Measurements from ENCODE around the gene KATNAL1.

KATNAL1 gene

GRCh38 chr13:30307194-30307970, at the start of gene KATNAL1:
Gene KATNAL1 (minus strand): TSS chr13:30307551. CDS start chr13:30283777, 23,774 bp downstream.
- DNase-seq (ENCODE audit: low read depth in 2 of 2) = peak; percentile 29 to 33

DNA sequence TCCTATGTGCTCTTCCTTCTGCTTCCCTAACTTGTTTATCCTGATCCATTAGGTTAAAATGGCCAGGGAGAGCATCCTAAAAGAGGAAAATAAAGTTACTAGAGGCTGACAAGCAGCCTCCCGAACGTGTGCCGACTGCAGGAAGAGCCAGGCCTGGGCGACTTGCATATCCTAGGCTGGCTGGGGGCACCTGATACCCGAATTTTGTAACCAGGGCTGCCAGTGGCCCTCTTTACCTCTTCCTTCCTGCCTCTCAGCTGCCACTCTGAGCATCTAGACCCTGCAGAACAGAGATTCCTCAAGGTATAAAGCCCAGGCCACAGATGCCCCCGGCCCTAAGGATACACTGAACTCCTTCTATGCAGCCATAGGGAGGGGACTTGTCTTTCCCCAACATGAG, 48.5 kb upstream of the KATNAL1 start:
- DNase-seq (ENCODE audit: low read depth in 2 of 2) = no peak

GRCh38 chr13:30355384-30355699, 48.0 kb upstream of the KATNAL1 start:
- DNase-seq (ENCODE audit: low read depth in 2 of 2) = no peak

GRCh38 chr13:30354493-30355383, 47.4 kb upstream of the KATNAL1 start:
- no peak for DNase-seq (ENCODE audit: low read depth in 2 of 2)

- no peak for DNase-seq (ENCODE audit: low read depth in 2 of 2)
Observed at GRCh38 chr13:30353471-30354215, 46.3 kb upstream of the KATNAL1 start.

- no peak for DNase-seq (ENCODE audit: low read depth in 2 of 2)
Observed at GRCh38 chr13:30353060-30353459, 45.7 kb upstream of the KATNAL1 start.

DNA sequence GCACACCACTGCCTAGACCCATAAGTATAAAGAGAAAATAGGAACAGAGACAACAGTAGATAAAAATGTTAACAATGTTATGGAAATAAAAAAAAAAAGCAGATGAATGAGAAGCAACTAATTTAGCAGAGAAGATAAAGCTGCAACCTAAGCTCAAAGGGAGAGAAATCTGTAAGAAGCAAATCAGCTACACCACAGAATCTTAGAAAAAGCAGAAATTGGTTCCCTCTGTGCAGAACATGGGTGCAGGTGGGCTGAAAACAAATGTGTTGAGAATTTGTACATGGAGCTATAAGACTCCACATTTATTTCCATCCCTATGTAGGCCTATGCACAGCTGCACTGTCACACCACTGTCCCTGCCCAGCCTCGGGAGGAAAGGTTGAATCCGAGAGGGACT, 44.8 kb upstream of the KATNAL1 start:
- DNase-seq (ENCODE audit: low read depth in 2 of 2) = no peak

- DNase-seq (ENCODE audit: low read depth in 2 of 2) = no peak
Observed at GRCh38 chr13:30346789-30347167, 39.4 kb upstream of the KATNAL1 start.

GRCh38 chr13:30346153-30346788, 38.9 kb upstream of the KATNAL1 start:
- no peak for DNase-seq (ENCODE audit: low read depth in 2 of 2)

GRCh38 chr13:30345426-30346100, 38.2 kb upstream of the KATNAL1 start:
- no peak for DNase-seq (ENCODE audit: low read depth in 2 of 2)

- DNase-seq (ENCODE audit: low read depth in 2 of 2) = no peak
Observed at GRCh38 chr13:30341815-30342570, 34.6 kb upstream of the KATNAL1 start.

DNA sequence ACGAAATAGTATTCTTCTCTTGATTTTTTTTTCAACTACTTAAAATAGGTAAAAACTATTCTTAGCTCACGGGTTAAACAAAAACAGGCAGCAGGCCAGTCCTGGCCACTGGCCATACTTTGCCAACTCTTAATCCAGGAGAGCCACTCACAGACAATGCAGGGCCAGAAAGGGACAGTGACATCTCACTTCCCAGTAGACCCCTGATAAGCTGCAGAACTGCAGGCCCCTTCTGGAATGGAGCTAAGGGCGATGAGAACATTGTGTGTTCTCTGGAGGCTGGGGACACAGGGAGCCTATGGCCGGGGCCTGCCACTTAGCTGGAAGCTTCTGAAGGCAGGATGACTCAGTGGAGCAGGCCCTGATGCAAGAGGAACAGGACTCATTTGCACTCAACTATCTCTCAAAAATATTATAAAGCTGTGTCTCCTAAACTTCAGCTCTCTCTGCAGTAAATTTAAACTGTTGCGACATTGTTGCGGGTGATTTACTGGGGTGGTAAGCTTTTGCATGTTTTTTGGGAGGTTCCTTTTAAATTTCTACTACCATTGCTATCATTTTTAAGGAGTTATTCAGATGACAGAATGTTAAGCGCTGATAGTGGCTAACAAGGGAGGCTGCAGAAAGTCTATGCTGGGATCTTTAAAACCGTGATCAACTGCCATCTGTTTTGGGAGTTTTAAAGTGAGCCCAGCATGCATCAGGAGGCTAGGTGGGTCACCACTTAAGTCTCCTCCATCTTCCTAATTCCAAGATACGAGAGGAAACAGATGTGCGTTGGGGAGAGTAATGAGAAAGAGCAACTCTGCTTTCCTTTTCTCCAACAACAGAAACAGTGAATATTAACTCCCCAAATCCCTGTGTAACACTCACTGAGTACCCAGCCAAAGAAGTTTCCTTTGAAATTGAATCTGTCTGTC, 33.2 kb upstream of the KATNAL1 start:
- no peak for DNase-seq (ENCODE audit: low read depth in 2 of 2)

DNA sequence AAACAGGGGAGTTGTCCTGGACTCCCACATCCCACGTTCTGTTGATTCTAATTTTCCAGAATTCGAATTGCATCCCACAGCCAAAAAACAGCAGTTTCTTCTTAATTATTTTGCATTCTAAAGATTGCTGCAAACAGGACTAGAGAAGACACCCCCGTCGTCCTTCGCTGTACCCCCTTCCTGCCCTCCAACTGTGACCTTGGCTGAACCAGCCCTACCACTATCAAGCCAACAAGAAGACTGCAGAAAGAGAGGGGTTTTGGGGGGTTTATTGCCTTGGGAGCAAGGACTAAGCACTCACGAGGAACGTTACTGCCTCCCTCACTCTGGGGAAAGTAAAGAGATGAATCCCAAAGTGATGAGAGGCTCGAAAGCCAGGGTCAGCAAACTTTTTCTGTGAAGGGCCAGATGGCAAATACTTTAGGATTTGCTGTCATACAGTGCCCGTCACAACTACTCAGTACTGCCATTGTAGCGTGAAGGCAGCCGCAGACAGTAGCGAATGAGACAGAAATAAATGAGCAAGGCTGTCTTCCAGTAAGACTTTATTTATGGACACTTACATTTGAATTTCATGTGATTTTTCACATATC, 32.5 kb upstream of the KATNAL1 start:
- no peak for DNase-seq (ENCODE audit: low read depth in 2 of 2)

DNA sequence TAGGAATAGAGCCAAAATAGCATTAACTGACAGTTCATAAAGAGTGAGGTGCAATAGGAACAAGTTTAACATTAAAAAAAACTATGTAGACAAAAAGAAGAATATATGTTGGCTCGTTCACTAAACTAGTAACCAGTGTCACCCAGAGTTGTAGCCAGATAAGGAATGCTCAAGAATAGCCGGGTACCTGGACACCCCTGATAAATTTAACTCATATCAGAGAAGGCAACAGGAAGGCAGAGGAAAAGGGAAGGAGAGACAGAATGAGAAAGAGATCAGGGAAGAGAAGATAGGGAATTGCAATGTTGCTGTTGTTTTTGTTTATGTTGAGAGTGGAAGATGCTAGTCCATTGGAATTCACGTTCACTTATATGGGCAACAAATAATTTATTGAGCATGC, 31.6 kb upstream of the KATNAL1 start:
- no peak for DNase-seq (ENCODE audit: low read depth in 2 of 2)

DNA sequence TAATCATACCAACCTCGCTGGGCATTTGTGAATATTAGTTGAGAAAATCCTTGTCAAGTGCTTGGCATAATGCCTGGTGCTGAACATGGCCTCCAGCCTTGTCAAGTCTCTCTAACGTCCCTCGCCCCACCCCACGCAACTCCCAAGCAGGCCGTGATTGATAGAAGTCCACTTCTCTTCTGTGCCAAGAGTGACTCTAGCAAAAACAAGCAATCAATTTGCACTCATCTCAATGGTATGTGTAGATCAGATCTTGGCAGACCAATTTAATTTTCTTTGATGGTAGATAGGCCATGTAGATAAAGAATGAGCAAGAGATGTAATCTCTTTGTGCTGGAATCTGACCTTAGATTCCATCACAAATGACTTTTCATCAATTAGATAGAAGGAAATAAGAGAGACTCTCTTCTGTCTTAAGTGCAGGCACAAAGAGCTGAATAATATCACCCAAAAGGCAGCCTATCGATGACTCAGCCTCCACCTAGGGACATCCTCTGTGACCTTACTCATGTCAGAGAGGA, 31.0 kb upstream of the KATNAL1 start:
- no peak for DNase-seq (ENCODE audit: low read depth in 2 of 2)

DNA sequence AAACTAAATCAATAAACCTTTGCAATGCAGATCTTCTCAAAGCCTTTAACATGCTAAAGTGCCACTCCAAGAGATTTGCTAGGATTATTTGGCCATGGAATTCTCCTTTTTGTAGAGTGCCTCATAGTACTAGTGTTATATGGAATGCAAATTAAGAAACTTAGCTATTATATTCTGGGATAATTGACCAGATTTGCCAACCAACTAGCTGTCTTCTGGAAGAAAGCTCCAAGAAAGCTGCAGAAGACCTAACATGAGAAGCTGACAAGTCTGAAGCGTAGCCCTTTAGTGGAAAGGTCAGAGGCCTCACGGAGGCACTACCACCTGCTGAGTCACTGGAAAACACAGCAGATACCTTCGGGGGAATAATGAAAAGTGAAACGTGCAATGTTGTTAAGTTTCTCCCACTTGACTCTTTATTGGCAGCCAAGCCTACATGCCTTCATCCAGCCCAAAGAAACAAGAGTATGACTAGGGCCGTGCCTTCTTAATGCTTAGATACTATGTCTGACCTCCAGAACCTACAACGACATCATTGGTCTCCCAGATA, 29.8 kb upstream of the KATNAL1 start:
- DNase-seq (ENCODE audit: low read depth in 2 of 2) = no peak

DNA sequence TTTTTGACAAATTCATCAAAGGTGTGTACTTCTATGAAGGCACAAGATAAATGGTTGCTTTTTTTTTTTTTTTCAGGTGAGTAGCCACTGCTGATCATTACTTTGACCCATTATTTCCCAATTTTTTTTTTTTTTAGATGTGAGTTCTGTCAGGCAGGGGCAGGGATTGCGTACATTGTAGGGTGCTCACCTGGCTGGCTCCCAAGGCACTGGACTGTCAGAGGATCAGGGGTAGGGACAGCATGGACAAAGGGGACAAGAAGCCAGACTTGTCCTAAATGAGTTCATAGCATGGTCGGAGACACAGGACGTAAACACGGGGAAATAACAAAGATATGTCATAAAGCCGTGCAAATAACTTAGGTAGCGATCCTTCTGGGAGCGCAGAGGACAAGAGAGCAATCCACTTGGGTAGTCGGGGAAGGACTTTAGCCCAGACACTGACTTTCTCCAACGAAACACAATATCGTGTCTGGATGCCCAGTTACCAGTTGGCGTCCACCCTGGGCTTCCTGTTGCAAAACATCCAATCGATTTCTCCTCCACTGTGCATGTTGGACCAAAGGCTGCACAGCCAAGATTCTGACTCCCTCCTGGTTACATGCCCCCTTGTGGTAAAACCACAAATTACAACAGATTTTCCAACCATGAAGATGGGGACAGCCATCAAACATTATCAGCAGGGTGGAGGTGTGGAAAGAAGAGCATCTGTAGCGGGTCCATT, 27.5 kb upstream of the KATNAL1 start:
- DNase-seq (ENCODE audit: low read depth in 2 of 2) = no peak

GRCh38 chr13:30333616-30334015, 26.3 kb upstream of the KATNAL1 start:
- no peak for DNase-seq (ENCODE audit: low read depth in 2 of 2)

Data from stimulated activated CD4-positive, alpha-beta T cell treated with anti-CD3 and anti-CD28 coated beads, Interleukin-1b, Interleukin-23, amount 100 ng/mL, for 1 hour (primary cell).